ENCODE data around the gene SERINC1. TPM values are rescaled to one million over a fixed set of nuclear protein-coding genes. Genes with fewer than 3 reads are reported as not detected.
A peak's percentile ranks its signal among the peaks of the same experiment; 100 is the strongest.

Gene SERINC1
- total RNA-seq, 1 donor from 2014 or later, result 51.3 TPM

GRCh38 chr6:122408240-122408639 lies 63.4 kb downstream of the SERINC1 start:
- Mint-ChIP-seq H3K36me3 (ENCODE audit: low read depth) (peaks cover 19% of the 10 kb centered on the region), H3K27me3 (ENCODE audit: low read depth) (no peaks in the 10 kb centered on the region), H3K4me3 (no peak overlapping the region), H3K27ac (ENCODE audit: unreplicated experiment) (no peak overlapping the region), H3K4me1 (peaks cover 33% of the 10 kb centered on the region), H3K9me3 (peaks cover 5% of the 10 kb centered on the region)
- TF ChIP-seq CTCF (conservative IDR thresholded peaks at IDR 0.05), result no peak
- no peak for DNase-seq (ENCODE audit: low read depth, low spot score)

- peaks cover 33% of the 10 kb centered on the region for H3K4me1 Mint-ChIP-seq
- peaks cover 19% of the 10 kb centered on the region for H3K36me3 Mint-ChIP-seq (ENCODE audit: low read depth)
- no peak overlapping the region for H3K4me3 Mint-ChIP-seq
- H3K27ac Mint-ChIP-seq (ENCODE audit: unreplicated experiment), result no peak overlapping the region
- H3K27me3 Mint-ChIP-seq (ENCODE audit: low read depth), result no peaks in the 10 kb centered on the region
- H3K9me3 Mint-ChIP-seq, result peaks cover 5% of the 10 kb centered on the region
- no peak for DNase-seq (ENCODE audit: low read depth, low spot score)
- no peak for TF ChIP-seq CTCF (conservative IDR thresholded peaks at IDR 0.05)
Measured at GRCh38 chr6:122407712-122408111, 63.9 kb downstream of the SERINC1 start.

GRCh38 chr6:122406187-122406586 lies 65.4 kb downstream of the SERINC1 start:
- H3K27me3 Mint-ChIP-seq (ENCODE audit: low read depth), result no peaks in the 10 kb centered on the region
- no peak overlapping the region for H3K4me3 Mint-ChIP-seq
- H3K9me3 Mint-ChIP-seq, result peaks cover 5% of the 10 kb centered on the region
- no peak for TF ChIP-seq CTCF (conservative IDR thresholded peaks at IDR 0.05)
- no peak for DNase-seq (ENCODE audit: low read depth, low spot score)
- H3K4me1 Mint-ChIP-seq, result peaks cover 42% of the 10 kb centered on the region
- H3K27ac Mint-ChIP-seq (ENCODE audit: unreplicated experiment), result no peak overlapping the region
- H3K36me3 Mint-ChIP-seq (ENCODE audit: low read depth), result peaks cover 13% of the 10 kb centered on the region

GRCh38 chr6:122405417-122405816 lies 66.2 kb downstream of the SERINC1 start:
- no peaks in the 10 kb centered on the region for H3K27me3 Mint-ChIP-seq (ENCODE audit: low read depth)
- peak; percentile 29 for TF ChIP-seq CTCF (conservative IDR thresholded peaks at IDR 0.05)
- H3K4me1 Mint-ChIP-seq, result peaks cover 45% of the 10 kb centered on the region
- H3K4me3 Mint-ChIP-seq, result no peak overlapping the region
- no peak for DNase-seq (ENCODE audit: low read depth, low spot score)
- H3K27ac Mint-ChIP-seq (ENCODE audit: unreplicated experiment), result no peak overlapping the region
- peaks cover 12% of the 10 kb centered on the region for H3K36me3 Mint-ChIP-seq (ENCODE audit: low read depth)
- H3K9me3 Mint-ChIP-seq, result peaks cover 5% of the 10 kb centered on the region

- peaks cover 43% of the 10 kb centered on the region for H3K4me1 Mint-ChIP-seq
- DNase-seq (ENCODE audit: low read depth, low spot score), result no peak
- no peak overlapping the region for H3K27ac Mint-ChIP-seq (ENCODE audit: unreplicated experiment)
- peaks cover 5% of the 10 kb centered on the region for H3K9me3 Mint-ChIP-seq
- H3K4me3 Mint-ChIP-seq, result no peak overlapping the region
- H3K36me3 Mint-ChIP-seq (ENCODE audit: low read depth), result peaks cover 12% of the 10 kb centered on the region
- TF ChIP-seq CTCF (conservative IDR thresholded peaks at IDR 0.05), result no peak
- no peaks in the 10 kb centered on the region for H3K27me3 Mint-ChIP-seq (ENCODE audit: low read depth)
Measured at GRCh38 chr6:122404444-122404843, 67.2 kb downstream of the SERINC1 start.

GRCh38 chr6:122401104-122401503 lies 70.5 kb downstream of the SERINC1 start:
- Mint-ChIP-seq H3K4me3 (peak overlapping the region; percentile 99), H3K36me3 (ENCODE audit: low read depth) (peaks cover 6% of the 10 kb centered on the region), H3K9me3 (peaks cover 2% of the 10 kb centered on the region), H3K27ac (ENCODE audit: unreplicated experiment) (peak overlapping the region; percentile 17), H3K4me1 (peaks cover 32% of the 10 kb centered on the region), H3K27me3 (ENCODE audit: low read depth) (no peaks in the 10 kb centered on the region)
- no peak for DNase-seq (ENCODE audit: low read depth, low spot score)
- TF ChIP-seq CTCF (conservative IDR thresholded peaks at IDR 0.05), result no peak

Data from neural crest cell (in vitro differentiated cells).